Colonic mucosa (tissue), 4 donors: ENCODE results near the gene NEU1. TPM values are rescaled to one million over a fixed set of nuclear protein-coding genes. Genes with fewer than 3 reads are reported as not detected.
A peak's percentile ranks its signal among the peaks of the same experiment; 100 is the strongest.
"Not testable (repeated sequence)": the region's sequence is repeated elsewhere in the genome, so short reads cannot be mapped to it uniquely, and the experiment has no call there.

Experiments used
- DNase-seq: peaks from one replicate; pipeline ENCODE4 v3.0.0-alpha.2; 2020
- H3K27ac ChIP-seq: fragments of 200-600 bp; one replicate; pipeline ENCODE4 v1.8.0; 2021
- H3K27me3 ChIP-seq: fragments of 200-600 bp; one replicate; pipeline ENCODE4 v1.8.0; 2021
- H3K36me3 ChIP-seq: fragments of 200-600 bp; one replicate; pipeline ENCODE4 v1.8.0; 2021
- H3K4me1 ChIP-seq: fragments of 200-600 bp; one replicate; pipeline ENCODE4 v1.8.0; 2021; ENCODE audit warnings: mild to moderate bottlenecking
- H3K4me3 ChIP-seq: fragments of 200-600 bp; one replicate; pipeline ENCODE4 v1.8.0; 2021
- H3K9ac ChIP-seq, 2 donors: one replicate each; pipeline ENCODE4 v1.7.0; 2013; ENCODE audit warnings: control low read depth in 2 of 2, low read depth in 2 of 2, low read length in 2 of 2
- H3K9me3 ChIP-seq: fragments of 200-600 bp; one replicate; pipeline ENCODE4 v1.8.0; 2021
- intact Hi-C: fragments of 100-400 bp; cut with DNase I; formaldehyde crosslinking; loops from one replicate; pipeline ENCODE4 v1.14.1; 2022
- total RNA-seq, 2 donors: library from RNA; stranded (reverse); fragmentation: NEBNext Ultra II Directional in 1 of 2; extraction: Animal tissue kit (Norgen Biotek cat#: 25700) in 1 of 2; gene quantifications; one replicate each; pipeline ENCODE4 v1.2.1, GENCODE V29; 2021
- TF ChIP-seq, protein P1 (sequence below): fragments of 200-600 bp; IDR thresholded peaks from one replicate; pipeline ENCODE4 v1.8.0; 2022; ENCODE audit warnings: antibody characterized with exemption, mild to moderate bottlenecking
- donor health status: healthy.
- donor health status: DM: no; HTN: no; CAD: no.
- donor health status: DM: no; HTN: no; CAD: no.

Gene NEU1
- total RNA-seq = 10 to 100 TPM; 33.8 to 47.4 TPM

DNA sequence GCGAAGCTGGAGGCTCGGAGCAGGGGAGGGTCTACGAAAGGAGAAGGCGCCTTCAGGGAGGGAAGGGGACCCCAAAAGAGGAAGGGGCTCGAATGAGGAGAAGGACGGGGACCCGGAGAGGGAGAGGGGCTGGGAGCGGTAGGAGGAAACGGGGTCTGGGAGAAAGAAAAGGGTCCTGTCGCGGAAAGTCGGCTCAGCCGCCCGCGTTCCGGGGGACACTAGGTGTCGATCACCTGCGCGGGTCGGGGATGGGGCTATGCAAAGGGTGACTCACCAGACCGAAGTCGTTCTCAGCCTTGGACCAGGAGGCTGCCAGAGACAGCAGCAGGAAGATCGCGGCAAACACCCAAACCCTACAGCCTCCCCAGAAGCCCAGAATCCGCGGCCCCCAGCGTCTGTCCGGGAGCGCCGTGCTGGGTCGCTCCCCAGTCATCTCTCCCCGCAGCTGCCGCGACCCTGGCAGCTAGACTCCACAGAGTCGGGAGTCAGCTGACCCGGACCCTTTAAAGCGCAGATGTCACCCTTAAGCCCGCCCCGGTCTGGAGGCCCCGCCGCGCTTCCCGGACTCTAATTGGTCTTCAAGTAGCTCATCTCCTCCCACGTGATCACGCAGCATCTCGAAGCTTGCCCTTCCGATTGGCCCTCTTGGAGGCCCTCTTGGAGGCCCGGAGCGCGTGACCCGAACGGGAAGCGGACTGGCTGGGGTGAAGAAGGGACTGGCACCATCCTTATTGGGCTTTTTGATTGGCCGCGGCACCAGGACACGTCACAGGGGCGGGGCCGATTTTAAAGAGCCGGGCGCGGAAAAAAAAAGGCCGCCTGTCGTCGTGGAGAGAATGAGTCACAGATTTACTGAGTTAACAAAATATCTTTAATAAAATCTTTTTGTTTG lies at the start of gene NEU1:
NEU1 (minus strand) TSS at position 478 of the 892 bp plus-strand sequence; CDS start at position 433, 45 bp downstream.
- no peaks in the 10 kb centered on the region for H3K9me3 ChIP-seq
- peaks cover 4% of the 10 kb centered on the region for H3K4me1 ChIP-seq
- DNase-seq = peak; percentile 99
- TF ChIP-seq, protein P1, sequence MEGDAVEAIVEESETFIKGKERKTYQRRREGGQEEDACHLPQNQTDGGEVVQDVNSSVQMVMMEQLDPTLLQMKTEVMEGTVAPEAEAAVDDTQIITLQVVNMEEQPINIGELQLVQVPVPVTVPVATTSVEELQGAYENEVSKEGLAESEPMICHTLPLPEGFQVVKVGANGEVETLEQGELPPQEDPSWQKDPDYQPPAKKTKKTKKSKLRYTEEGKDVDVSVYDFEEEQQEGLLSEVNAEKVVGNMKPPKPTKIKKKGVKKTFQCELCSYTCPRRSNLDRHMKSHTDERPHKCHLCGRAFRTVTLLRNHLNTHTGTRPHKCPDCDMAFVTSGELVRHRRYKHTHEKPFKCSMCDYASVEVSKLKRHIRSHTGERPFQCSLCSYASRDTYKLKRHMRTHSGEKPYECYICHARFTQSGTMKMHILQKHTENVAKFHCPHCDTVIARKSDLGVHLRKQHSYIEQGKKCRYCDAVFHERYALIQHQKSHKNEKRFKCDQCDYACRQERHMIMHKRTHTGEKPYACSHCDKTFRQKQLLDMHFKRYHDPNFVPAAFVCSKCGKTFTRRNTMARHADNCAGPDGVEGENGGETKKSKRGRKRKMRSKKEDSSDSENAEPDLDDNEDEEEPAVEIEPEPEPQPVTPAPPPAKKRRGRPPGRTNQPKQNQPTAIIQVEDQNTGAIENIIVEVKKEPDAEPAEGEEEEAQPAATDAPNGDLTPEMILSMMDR = no peak
- H3K9ac ChIP-seq = peak within 1 kb of the TSS; percentile 91 to 95
- H3K36me3 ChIP-seq = peaks cover 4% of the 10 kb centered on the region
- H3K4me3 ChIP-seq = peak within 1 kb of the TSS; percentile 67
- H3K27ac ChIP-seq = peak within 1 kb of the TSS; percentile 85
- intact Hi-C loops = no loop called here
- no peaks in the 10 kb centered on the region for H3K27me3 ChIP-seq

DNA sequence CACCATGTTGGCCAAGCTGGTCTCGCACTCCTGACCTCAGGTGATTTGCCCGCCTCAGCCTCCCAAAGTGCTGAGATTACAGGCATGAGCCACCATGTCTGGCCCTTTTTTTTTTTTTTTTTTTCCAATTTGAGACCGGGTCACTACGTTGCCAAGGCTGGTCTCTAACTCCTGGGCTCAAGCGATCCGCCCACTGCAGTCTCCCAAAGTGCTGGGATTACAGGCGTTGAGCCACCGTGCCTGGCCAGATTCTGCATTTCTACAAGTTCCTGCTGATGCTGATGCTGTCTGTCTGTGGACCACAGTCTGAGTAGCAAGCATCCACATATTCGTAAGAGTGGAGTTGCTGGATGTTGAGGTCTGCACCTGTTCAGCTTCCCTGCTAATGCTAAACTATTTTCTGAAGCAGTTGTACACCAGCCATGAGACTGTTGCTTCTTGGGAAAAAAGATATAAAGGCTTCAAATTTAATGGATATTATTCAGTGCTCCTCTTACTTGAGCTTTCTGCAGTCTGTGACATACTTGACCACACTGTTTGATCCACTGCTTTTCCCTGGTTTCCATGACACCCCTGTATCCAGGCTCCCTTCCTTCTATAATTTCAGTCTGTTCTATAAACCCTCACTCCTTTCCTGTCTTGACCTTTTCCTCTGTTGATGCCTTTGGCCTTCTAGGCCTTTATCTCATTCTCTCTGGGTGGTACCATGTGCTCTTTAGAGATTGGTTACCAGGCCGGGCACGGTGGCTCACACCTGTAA lies 49.4 kb upstream of the NEU1 start:
- no peak for DNase-seq
- no peak overlapping the region for H3K27ac ChIP-seq
- no peaks in the 10 kb centered on the region for H3K9me3 ChIP-seq
- H3K9ac ChIP-seq = no peak overlapping the region
- no peaks in the 10 kb centered on the region for H3K27me3 ChIP-seq
- no peaks in the 10 kb centered on the region for H3K36me3 ChIP-seq
- intact Hi-C loops = no loop called here
- H3K4me1 ChIP-seq = no peaks in the 10 kb centered on the region
- no peak overlapping the region for H3K4me3 ChIP-seq
- TF ChIP-seq, protein P1 = no peak

DNA sequence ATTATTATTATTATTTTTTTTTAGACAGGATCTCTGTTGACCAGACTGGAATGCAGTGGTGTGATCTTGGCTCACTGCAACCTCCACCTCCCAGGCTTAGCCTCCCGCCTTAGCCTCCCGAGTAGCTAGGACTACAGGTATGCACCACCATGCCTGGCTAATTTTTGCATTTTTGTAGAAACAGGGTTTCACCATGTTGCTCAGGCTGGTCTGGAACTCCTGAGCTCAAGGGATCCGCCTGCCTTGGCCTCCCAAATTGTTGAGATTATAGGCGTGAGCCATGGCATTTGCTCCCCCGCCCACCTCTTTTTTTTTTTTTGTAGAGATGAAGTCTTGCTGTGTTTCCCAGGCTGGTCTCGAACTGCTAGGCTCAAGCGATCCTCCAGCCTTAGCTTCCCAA lies 46.7 kb upstream of the NEU1 start:
- H3K4me3 ChIP-seq, H3K36me3 ChIP-seq, H3K9me3 ChIP-seq, DNase-seq, H3K27me3 ChIP-seq, H3K9ac ChIP-seq, H3K27ac ChIP-seq, H3K4me1 ChIP-seq, intact Hi-C loops: not testable (repeated sequence)

DNA sequence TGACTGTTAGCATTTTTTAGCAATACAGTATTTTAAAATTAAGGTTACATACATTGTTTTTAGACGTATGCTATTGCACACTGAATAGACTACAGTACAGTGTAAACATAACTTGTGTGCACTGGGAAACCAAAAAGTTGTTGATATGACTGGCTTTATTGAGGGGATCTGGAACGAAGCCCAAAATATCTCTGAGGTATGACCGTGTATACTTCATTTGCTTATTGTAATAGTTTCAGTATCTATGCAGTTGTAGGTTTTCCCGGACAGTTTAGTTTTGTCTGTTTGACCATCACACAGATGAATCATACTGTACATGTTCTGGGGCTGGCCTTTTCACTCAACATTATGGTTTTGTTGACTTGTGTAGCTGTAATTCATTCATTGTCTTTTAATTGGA lies 46.2 kb upstream of the NEU1 start:
- TF ChIP-seq, protein P1 = no peak
- H3K4me3 ChIP-seq = no peak overlapping the region
- no peak overlapping the region for H3K27ac ChIP-seq
- intact Hi-C loops = no loop called here
- no peaks in the 10 kb centered on the region for H3K27me3 ChIP-seq
- no peaks in the 10 kb centered on the region for H3K36me3 ChIP-seq
- no peak overlapping the region for H3K9ac ChIP-seq
- no peaks in the 10 kb centered on the region for H3K9me3 ChIP-seq
- H3K4me1 ChIP-seq = no peaks in the 10 kb centered on the region
- no peak for DNase-seq

DNA sequence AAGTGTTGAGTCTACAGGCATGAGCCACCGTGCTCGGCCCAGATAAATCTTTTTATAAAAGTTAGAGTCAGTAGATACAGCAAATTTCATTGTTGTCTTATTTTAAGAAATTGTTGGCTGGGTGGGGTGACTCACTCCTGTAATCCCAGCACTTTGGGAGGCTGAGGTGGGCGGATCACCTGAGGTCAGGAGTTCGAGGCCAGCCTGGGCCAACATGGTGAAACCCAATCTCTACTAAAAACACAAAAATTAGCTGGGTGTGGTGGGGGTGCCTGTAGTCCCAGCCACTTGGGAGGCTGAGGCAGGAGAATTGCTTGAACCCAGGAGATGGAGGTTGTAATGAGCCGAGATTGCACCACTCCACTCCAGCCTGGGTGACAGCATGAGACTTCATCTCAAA lies 45.6 kb upstream of the NEU1 start:
- H3K27me3 ChIP-seq, DNase-seq, H3K9ac ChIP-seq, H3K9me3 ChIP-seq, intact Hi-C loops, H3K36me3 ChIP-seq, H3K27ac ChIP-seq, H3K4me1 ChIP-seq, H3K4me3 ChIP-seq: not testable (repeated sequence)

DNA sequence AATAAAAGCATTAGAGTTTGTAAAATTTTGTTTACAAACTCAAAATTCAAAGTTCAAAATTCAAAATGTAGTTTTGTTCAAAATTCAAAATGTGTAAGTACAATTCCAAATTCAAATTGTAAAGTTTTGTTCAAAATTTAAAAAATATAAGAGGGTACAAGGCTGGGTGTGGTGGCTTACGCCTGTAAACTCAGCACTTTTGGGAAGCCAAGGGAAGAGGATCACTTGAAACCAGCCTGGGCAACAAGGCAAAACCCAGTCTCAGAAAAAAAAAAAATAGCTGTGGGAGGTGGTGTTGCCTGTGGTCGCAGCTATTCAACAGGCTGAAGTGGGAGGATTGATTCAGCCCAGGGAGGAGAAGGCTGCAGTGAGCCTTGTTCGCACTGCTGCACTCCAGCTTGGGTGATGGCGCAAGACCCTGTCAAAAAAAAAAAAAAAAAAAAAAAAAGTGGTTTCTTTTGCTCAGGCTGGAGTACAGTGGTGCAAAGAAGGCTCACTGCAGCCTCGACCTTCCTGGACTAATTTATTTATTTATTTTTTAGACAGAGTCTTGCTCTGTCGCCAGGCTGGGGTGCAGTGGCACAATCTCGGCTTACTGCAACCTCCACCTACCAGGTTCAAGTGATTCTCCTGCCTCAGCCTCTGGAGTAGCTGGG lies 44.7 kb upstream of the NEU1 start:
- Histone ChIP-seq H3K27me3 (no peaks in the 10 kb centered on the region), H3K36me3 (no peaks in the 10 kb centered on the region), H3K4me3 (no peak overlapping the region), H3K9me3 (no peaks in the 10 kb centered on the region), H3K27ac (no peak overlapping the region), H3K4me1 (no peaks in the 10 kb centered on the region), H3K9ac (no peak overlapping the region)
- intact Hi-C loops = no loop called here
- no peak for DNase-seq
- TF ChIP-seq, protein P1 = no peak

- H3K27me3 ChIP-seq, DNase-seq, H3K36me3 ChIP-seq, H3K9ac ChIP-seq, H3K9me3 ChIP-seq, H3K27ac ChIP-seq, H3K4me1 ChIP-seq, H3K4me3 ChIP-seq, intact Hi-C loops: not testable (repeated sequence)
These were observed 44.1 kb upstream of the NEU1 start for GRCh38 chr6:31906727-31907126.
